WTC11 (cell line): Measurements from ENCODE around the gene SHPK. TPM values are rescaled to one million over a fixed set of nuclear protein-coding genes. Genes with fewer than 3 reads are reported as not detected.

Experiments used
- ATAC-seq: fragments of 200-7000 bp; cut with Tn5 transposase; 2 replicates; pipeline ENCODE4 v1.10.0; 2021; ENCODE audit warnings: mild to moderate bottlenecking, moderate library complexity
- CTCF ChIA-PET: fragments of 300-600 bp; sonication (Branson Sonifier 250); formaldehyde crosslinking; loops from one replicate; lab custom pipeline; 2021; ENCODE audit warnings: antibody characterized with exemption; lab: Charles Lee
- POLR2A ChIA-PET: fragments of 350-600 bp; sonication (Branson Sonifier 250); formaldehyde crosslinking; loops from one replicate; lab custom pipeline; 2021; ENCODE audit warnings: antibody characterized with exemption; lab: Charles Lee
- DNase-seq: peaks from one replicate; pipeline ENCODE4 v3.0.0; 2021; ENCODE audit warnings: low spot score
- H3K27ac Mint-ChIP-seq: 2 replicates; pipeline ENCODE4 v1.8.0; 2021; ENCODE audit warnings: mixed read lengths
- H3K27me3 Mint-ChIP-seq: 2 replicates; pipeline ENCODE4 v1.8.0; 2021; ENCODE audit warnings: low read depth, mild to moderate bottlenecking, moderate library complexity, mixed read lengths
- H3K36me3 Mint-ChIP-seq: 2 replicates; pipeline ENCODE4 v1.8.0; 2021; ENCODE audit warnings: mixed read lengths
- H3K4me1 Mint-ChIP-seq: 2 replicates; pipeline ENCODE4 v1.8.0; 2022; ENCODE audit warnings: mixed read lengths
- H3K4me3 Mint-ChIP-seq: 2 replicates; pipeline ENCODE4 v1.8.0; 2021; ENCODE audit warnings: mild to moderate bottlenecking, moderate library complexity, mixed read lengths
- H3K9me3 Mint-ChIP-seq: 2 replicates; pipeline ENCODE4 v1.8.0; 2021; ENCODE audit warnings: mixed read lengths
- E2F5 ChIP-seq: sonication (generic); formaldehyde crosslinking; IDR thresholded peaks from 2 replicates; pipeline ENCODE4 v1.8.1; 2022; ENCODE audit warnings: mild to moderate bottlenecking, moderate library complexity, missing genetic modification reagents
- EMX1 ChIP-seq: fragments of 250-450 bp; sonication (Bioruptor Pico); IDR thresholded peaks from 2 replicates; pipeline ENCODE4 v1.8.0; 2021; ENCODE audit warnings: mild to moderate bottlenecking
- GABPB1 ChIP-seq: sonication (generic); formaldehyde crosslinking; IDR thresholded peaks from 2 replicates; pipeline ENCODE4 v1.8.1; 2023; ENCODE audit warnings: mild to moderate bottlenecking, missing genetic modification reagents
- GTF2I ChIP-seq: fragments of 250-450 bp; sonication (Bioruptor Pico); conservative IDR thresholded peaks from 2 replicates; pipeline ENCODE4 v1.4.0; 2021; ENCODE audit warnings: mild to moderate bottlenecking
- JAZF1 ChIP-seq: fragments of 250-450 bp; sonication (Bioruptor Pico); IDR thresholded peaks from 2 replicates; pipeline ENCODE4 v1.9.0; 2021; ENCODE audit warnings: moderate library complexity, mild to moderate bottlenecking, inconsistent platforms
- JUN ChIP-seq: sonication (generic); formaldehyde crosslinking; IDR thresholded peaks from 2 replicates; pipeline ENCODE4 v1.8.0; 2023; ENCODE audit warnings: mild to moderate bottlenecking, missing genetic modification reagents
- NFATC4 ChIP-seq: fragments of 250-450 bp; sonication (Bioruptor Pico); IDR thresholded peaks from 2 replicates; pipeline ENCODE4 v1.9.0; 2021; ENCODE audit warnings: mild to moderate bottlenecking
- NFYB ChIP-seq: sonication (generic); formaldehyde crosslinking; conservative IDR thresholded peaks from 2 replicates; pipeline ENCODE4 v1.8.0; 2022; ENCODE audit warnings: low read depth, missing genetic modification reagents
- PREB ChIP-seq: sonication (generic); formaldehyde crosslinking; IDR thresholded peaks from 2 replicates; pipeline ENCODE4 v1.8.1; 2022; ENCODE audit warnings: mild to moderate bottlenecking, missing genetic modification reagents, moderate library complexity, borderline replicate concordance
- STAT6 ChIP-seq: sonication (generic); formaldehyde crosslinking; conservative IDR thresholded peaks from 2 replicates; pipeline ENCODE4 v1.8.1; 2023; ENCODE audit warnings: mild to moderate bottlenecking, low read depth, missing genetic modification reagents, moderate library complexity
- TP53 ChIP-seq: sonication (generic); formaldehyde crosslinking; IDR thresholded peaks from 2 replicates; pipeline ENCODE4 v1.8.1; 2023; ENCODE audit warnings: mild to moderate bottlenecking, missing genetic modification reagents
- USF1 ChIP-seq: sonication (generic); formaldehyde crosslinking; IDR thresholded peaks from 2 replicates; pipeline ENCODE4 v1.8.0; 2022; ENCODE audit warnings: mild to moderate bottlenecking, missing genetic modification reagents
- ZNF232 ChIP-seq: sonication (generic); formaldehyde crosslinking; IDR thresholded peaks from 2 replicates; pipeline ENCODE4 v1.8.0; 2022; ENCODE audit warnings: mild to moderate bottlenecking, missing genetic modification reagents
- ZNF317 ChIP-seq: sonication (generic); formaldehyde crosslinking; IDR thresholded peaks from 2 replicates; pipeline ENCODE4 v1.8.1; 2023; ENCODE audit warnings: low read depth, mild to moderate bottlenecking, moderate library complexity, missing genetic modification reagents, borderline replicate concordance
- ZNF423 ChIP-seq: fragments of 250-450 bp; sonication (Bioruptor Pico); IDR thresholded peaks from 2 replicates; pipeline ENCODE4 v2.1.2; 2022; ENCODE audit warnings: mild to moderate bottlenecking, moderate library complexity
- total RNA-seq: library from RNA; stranded (reverse); gene quantifications from 3 replicates; pipeline ENCODE4 v1.2.3, GENCODE V29; 2021
- TF ChIP-seq, protein P1 (sequence below): sonication (generic); formaldehyde crosslinking; IDR thresholded peaks from 2 replicates; pipeline ENCODE4 v1.8.0; 2023; ENCODE audit warnings: mild to moderate bottlenecking, missing genetic modification reagents
- TF ChIP-seq, protein P2 (sequence below): sonication (generic); formaldehyde crosslinking; IDR thresholded peaks from 2 replicates; pipeline ENCODE4 v1.8.1; 2023; ENCODE audit warnings: mild to moderate bottlenecking, missing genetic modification reagents, moderate library complexity

SHPK gene
- total RNA-seq, 1 experiment from 2014 or later = 29.2 TPM

- TF ChIP-seq, protein P1, sequence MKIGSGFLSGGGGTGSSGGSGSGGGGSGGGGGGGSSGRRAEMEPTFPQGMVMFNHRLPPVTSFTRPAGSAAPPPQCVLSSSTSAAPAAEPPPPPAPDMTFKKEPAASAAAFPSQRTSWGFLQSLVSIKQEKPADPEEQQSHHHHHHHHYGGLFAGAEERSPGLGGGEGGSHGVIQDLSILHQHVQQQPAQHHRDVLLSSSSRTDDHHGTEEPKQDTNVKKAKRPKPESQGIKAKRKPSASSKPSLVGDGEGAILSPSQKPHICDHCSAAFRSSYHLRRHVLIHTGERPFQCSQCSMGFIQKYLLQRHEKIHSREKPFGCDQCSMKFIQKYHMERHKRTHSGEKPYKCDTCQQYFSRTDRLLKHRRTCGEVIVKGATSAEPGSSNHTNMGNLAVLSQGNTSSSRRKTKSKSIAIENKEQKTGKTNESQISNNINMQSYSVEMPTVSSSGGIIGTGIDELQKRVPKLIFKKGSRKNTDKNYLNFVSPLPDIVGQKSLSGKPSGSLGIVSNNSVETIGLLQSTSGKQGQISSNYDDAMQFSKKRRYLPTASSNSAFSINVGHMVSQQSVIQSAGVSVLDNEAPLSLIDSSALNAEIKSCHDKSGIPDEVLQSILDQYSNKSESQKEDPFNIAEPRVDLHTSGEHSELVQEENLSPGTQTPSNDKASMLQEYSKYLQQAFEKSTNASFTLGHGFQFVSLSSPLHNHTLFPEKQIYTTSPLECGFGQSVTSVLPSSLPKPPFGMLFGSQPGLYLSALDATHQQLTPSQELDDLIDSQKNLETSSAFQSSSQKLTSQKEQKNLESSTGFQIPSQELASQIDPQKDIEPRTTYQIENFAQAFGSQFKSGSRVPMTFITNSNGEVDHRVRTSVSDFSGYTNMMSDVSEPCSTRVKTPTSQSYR (CRISPR knock-in tag) = no peak
- no peak for TF ChIP-seq ZNF317 (CRISPR knock-in tag)
- no peak for TF ChIP-seq TP53
Measured at GRCh38 chr17:3683054-3683511, 47.0 kb upstream of the SHPK start (continued).

DNA sequence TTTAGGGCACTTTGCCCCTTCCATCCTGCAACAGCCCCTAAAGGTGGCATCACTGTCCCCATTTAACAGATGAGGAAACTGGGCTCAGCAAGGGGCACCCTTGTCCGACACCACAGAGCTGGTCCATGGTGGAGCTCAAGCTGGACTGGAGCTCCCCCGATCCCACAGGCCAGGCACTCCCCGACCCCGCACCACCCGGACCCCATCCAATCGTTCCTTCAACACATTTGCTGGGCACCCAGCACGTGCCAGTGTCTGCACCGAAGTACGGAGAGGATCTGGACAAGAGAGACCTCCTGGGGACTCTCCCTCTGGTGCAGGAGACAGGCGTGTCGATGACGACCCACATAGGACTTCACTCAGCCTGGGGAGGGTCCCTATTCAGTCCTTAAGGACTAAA is 46.0 kb upstream of the SHPK start:
- H3K27me3 Mint-ChIP-seq = no peaks in the 10 kb centered on the region; the same call in none of the 2 replicates
- H3K4me3 Mint-ChIP-seq = no peak overlapping the region
- no peak for DNase-seq
- POLR2A ChIA-PET = no interaction called here
- H3K27ac Mint-ChIP-seq = no peak overlapping the region
- ATAC-seq = no peak
- no peaks in the 10 kb centered on the region for H3K36me3 Mint-ChIP-seq
- H3K4me1 Mint-ChIP-seq = peaks cover 7% of the 10 kb centered on the region
- TF ChIP-seq, protein P2, sequence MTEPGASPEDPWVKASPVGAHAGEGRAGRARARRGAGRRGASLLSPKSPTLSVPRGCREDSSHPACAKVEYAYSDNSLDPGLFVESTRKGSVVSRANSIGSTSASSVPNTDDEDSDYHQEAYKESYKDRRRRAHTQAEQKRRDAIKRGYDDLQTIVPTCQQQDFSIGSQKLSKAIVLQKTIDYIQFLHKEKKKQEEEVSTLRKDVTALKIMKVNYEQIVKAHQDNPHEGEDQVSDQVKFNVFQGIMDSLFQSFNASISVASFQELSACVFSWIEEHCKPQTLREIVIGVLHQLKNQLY = no peak
- no peak for TF ChIP-seq ZNF423 (CRISPR knock-in tag)
- TF ChIP-seq JAZF1 (CRISPR knock-in tag) = no peak
- no peak for TF ChIP-seq STAT6 (CRISPR knock-in tag)
- no peak for TF ChIP-seq GABPB1 (CRISPR knock-in tag)
- no peak for TF ChIP-seq NFATC4 (CRISPR knock-in tag)
- TF ChIP-seq, all 79 proteins: peak for 0
- CTCF ChIA-PET = interaction anchor here (0.7 to 2.7 kb wide), 19 partner anchors 9 to 211 kb away, joined by 3 to 85 read pairs (median 10); partner anchors contain the start of genes CAMKK1, EMC6, HASPIN and P2RX5
- H3K9me3 Mint-ChIP-seq = no peaks in the 10 kb centered on the region

GRCh38 chr17:3681565-3681964 is 45.5 kb upstream of the SHPK start:
- no peak for ATAC-seq
- H3K36me3 Mint-ChIP-seq = no peaks in the 10 kb centered on the region
- POLR2A ChIA-PET = no interaction called here
- DNase-seq = no peak
- no peak overlapping the region for H3K27ac Mint-ChIP-seq
- H3K9me3 Mint-ChIP-seq = no peaks in the 10 kb centered on the region
- H3K27me3 Mint-ChIP-seq = no peaks in the 10 kb centered on the region; the same call in none of the 2 replicates
- no peak overlapping the region for H3K4me3 Mint-ChIP-seq
- TF ChIP-seq USF1 (CRISPR knock-in tag) = no peak
- CTCF ChIA-PET = interaction anchor here (2.4 to 2.7 kb wide), 2 partner anchors 15 to 56 kb away, joined by 27 to 85 read pairs; partner anchors contain the start of gene P2RX5
- H3K4me1 Mint-ChIP-seq = peaks cover 7% of the 10 kb centered on the region

GRCh38 chr17:3681057-3681456 is 45.0 kb upstream of the SHPK start:
- TF ChIP-seq NFYB (CRISPR knock-in tag) = no peak
- TF ChIP-seq GTF2I = no peak
- TF ChIP-seq PREB (CRISPR knock-in tag) = no peak
- TF ChIP-seq E2F5 (CRISPR knock-in tag) = no peak
- TF ChIP-seq JUN = no peak
- no peak for TF ChIP-seq ZNF232 (CRISPR knock-in tag)
- no peak for TF ChIP-seq EMX1
- ATAC-seq (no peak), DNase-seq (no peak)
- Mint-ChIP-seq H3K27me3 (no peaks in the 10 kb centered on the region; the same call in none of the 2 replicates), H3K36me3 (no peaks in the 10 kb centered on the region), H3K4me3 (no peak overlapping the region), H3K4me1 (peaks cover 7% of the 10 kb centered on the region), H3K27ac (no peak overlapping the region), H3K9me3 (no peaks in the 10 kb centered on the region)
- ChIA-PET CTCF (no interaction called here), POLR2A (no interaction called here)
